Right cardiac atrium (tissue), 5 donors: ENCODE data around the gene CACNA1D. TPM values are rescaled to one million over a fixed set of nuclear protein-coding genes. Genes with fewer than 3 reads are reported as not detected.

Experiments used
- ATAC-seq, 2 donors: fragments of 200-7000 bp; cut with Tn5 transposase; one replicate each; pipeline versions ENCODE4 v1.8.0 to v1.9.1; 2020; ENCODE audit warnings: moderate library complexity in 2 of 2, mild to moderate bottlenecking in 1 of 2
- DNase-seq, 3 donors: peaks; one replicate each; pipeline ENCODE4 v3.0.0-alpha.2; 2020
- H3K27ac ChIP-seq: one replicate; pipeline ENCODE4 v1.5.1; 2013; ENCODE audit warnings: mild to moderate bottlenecking, low read length, control low read depth, moderate library complexity
- H3K27me3 ChIP-seq: one replicate; pipeline ENCODE4 v1.6.1; 2013; ENCODE audit not compliant: control insufficient read depth, insufficient read depth
- H3K4me1 ChIP-seq: one replicate; pipeline ENCODE4 v1.6.1; 2013; ENCODE audit warnings: low read length; ENCODE audit not compliant: control insufficient read depth, insufficient read depth
- H3K4me3 ChIP-seq: one replicate; pipeline ENCODE4 v1.5.1; 2013; ENCODE audit warnings: low read length, control low read depth
- H3K9me3 ChIP-seq: one replicate; pipeline ENCODE4 v1.6.1; 2013; ENCODE audit warnings: low read length; ENCODE audit not compliant: control insufficient read depth
- WGBS: extraction: QIAGEN DNeasy Blood & Tissue Kit; methylation state at CpG from one replicate; pipeline ENCODE4 v1.1.7; 2013; 5-methylcytosine and 5-hydroxymethylcytosine counted together
- intact Hi-C, 4 donors: fragments of 100-400 bp; cut with DNase I; formaldehyde crosslinking; loops; one replicate each; pipeline versions ENCODE4 v1.11.0 to v1.14.0; 2022 to 2023
- polyA plus RNA-seq: library from polyadenylated mRNA; stranded (reverse); fragments of 200-250 nt; gene quantifications from one replicate; pipeline ENCODE4 v1.2.3, GENCODE V29; 2013
- total RNA-seq, 4 donors: library from RNA; stranded (reverse); fragmentation: NEBNext Ultra II Directional; extraction: Animal tissue kit (Norgen Biotek cat#: 25700); gene quantifications; one replicate each; pipeline ENCODE4 v1.2.1, GENCODE V29; 2021
- donor health status: healthy with polysubstance abuse.
- donor health status: DM: no; HTN: yes; CAD: no.
- donor health status: DM: no; HTN: no; CAD: no.
- donor health status: DM: no; HTN: yes; CAD: no; lungs with severe emphysema.
- donor health status: DM: yes; HTN: yes; CAD: no.

CACNA1D gene
- total and polyA plus RNA-seq, 5 donors: 3.7 to 11.3 (median 10.4) TPM

GRCh38 chr3:53819163-53819868 is 324.9 kb downstream of the CACNA1D start:
- DNase-seq (no peak), ATAC-seq (no peak)
- H3K4me1 ChIP-seq: peaks cover 2% of the 10 kb centered on the region
- H3K4me3 ChIP-seq: no peak overlapping the region
- WGBS: 88% methylated on average over 14 of the region's 14 CpGs
- no peak overlapping the region for H3K27ac ChIP-seq
- H3K27me3 ChIP-seq: no peaks in the 10 kb centered on the region
- no peaks in the 10 kb centered on the region for H3K9me3 ChIP-seq
- intact Hi-C loops: no loop called here

GRCh38 chr3:53820084-53820483 is 325.7 kb downstream of the CACNA1D start:
- Histone ChIP-seq H3K27me3 (no peaks in the 10 kb centered on the region), H3K4me3 (no peak overlapping the region), H3K27ac (no peak overlapping the region), H3K9me3 (no peaks in the 10 kb centered on the region), H3K4me1 (peaks cover 2% of the 10 kb centered on the region)
- WGBS: 92% methylated on average over 5 of the region's 5 CpGs
- intact Hi-C loops: no loop called here
- ATAC-seq (no peak), DNase-seq (no peak)

GRCh38 chr3:53820756-53821580 is 326.6 kb downstream of the CACNA1D start:
- intact Hi-C loops: no loop called here
- DNase-seq: no peak
- no peaks in the 10 kb centered on the region for H3K27me3 ChIP-seq
- ATAC-seq: no peak
- no peak overlapping the region for H3K27ac ChIP-seq
- peaks cover 2% of the 10 kb centered on the region for H3K4me1 ChIP-seq
- WGBS: 74% methylated on average over 21 of the region's 21 CpGs
- no peak overlapping the region for H3K4me3 ChIP-seq
- no peaks in the 10 kb centered on the region for H3K9me3 ChIP-seq

- no peak for DNase-seq
- H3K4me3 ChIP-seq: no peak overlapping the region
- 61% methylated on average over 5 of the region's 5 CpGs for WGBS
- peaks cover 2% of the 10 kb centered on the region for H3K4me1 ChIP-seq
- no peaks in the 10 kb centered on the region for H3K9me3 ChIP-seq
- H3K27me3 ChIP-seq: no peaks in the 10 kb centered on the region
- peak; percentile 9 to 50 for ATAC-seq
- no peak overlapping the region for H3K27ac ChIP-seq
- intact Hi-C loops: no loop called here
These were observed 327.3 kb downstream of the CACNA1D start for GRCh38 chr3:53821631-53822121.

GRCh38 chr3:53822331-53822741 is 327.9 kb downstream of the CACNA1D start:
- H3K9me3 ChIP-seq: no peaks in the 10 kb centered on the region
- intact Hi-C loops: no loop called here
- peak in 1 of 2 donors; percentile 8 for ATAC-seq
- H3K27me3 ChIP-seq: no peaks in the 10 kb centered on the region
- H3K4me1 ChIP-seq: peaks cover 2% of the 10 kb centered on the region
- no peak overlapping the region for H3K4me3 ChIP-seq
- DNase-seq: no peak
- WGBS: 88% methylated on average over 14 of the region's 14 CpGs
- no peak overlapping the region for H3K27ac ChIP-seq

- Histone ChIP-seq H3K9me3 (no peaks in the 10 kb centered on the region), H3K4me1 (peaks cover 2% of the 10 kb centered on the region), H3K27me3 (no peaks in the 10 kb centered on the region), H3K4me3 (no peak overlapping the region), H3K27ac (no peak overlapping the region)
- DNase-seq (no peak), ATAC-seq (peak in 1 of 2 donors; percentile 17)
- 97% methylated on average over 67 of the region's 67 CpGs for WGBS
- intact Hi-C loops: no loop called here
These were observed 328.9 kb downstream of the CACNA1D start for GRCh38 chr3:53823026-53823955.

GRCh38 chr3:53823956-53824657 is 329.7 kb downstream of the CACNA1D start:
- ATAC-seq (no peak), DNase-seq (no peak)
- Histone ChIP-seq H3K4me1 (peaks cover 2% of the 10 kb centered on the region), H3K27ac (no peak overlapping the region), H3K27me3 (no peaks in the 10 kb centered on the region), H3K4me3 (no peak overlapping the region), H3K9me3 (no peaks in the 10 kb centered on the region)
- intact Hi-C loops: no loop called here
- 69% methylated on average over 10 of the region's 10 CpGs for WGBS

GRCh38 chr3:53824795-53825194 is 330.4 kb downstream of the CACNA1D start:
- Histone ChIP-seq H3K4me3 (no peak overlapping the region), H3K9me3 (no peaks in the 10 kb centered on the region), H3K27ac (no peak overlapping the region), H3K4me1 (peaks cover 2% of the 10 kb centered on the region), H3K27me3 (no peaks in the 10 kb centered on the region)
- DNase-seq (no peak), ATAC-seq (no peak)
- WGBS: 83% methylated on average over 4 of the region's 4 CpGs
- intact Hi-C loops: no loop called here

- ATAC-seq (no peak), DNase-seq (no peak)
- no peak overlapping the region for H3K4me3 ChIP-seq
- H3K27me3 ChIP-seq: no peaks in the 10 kb centered on the region
- peaks cover 2% of the 10 kb centered on the region for H3K4me1 ChIP-seq
- no peak overlapping the region for H3K27ac ChIP-seq
- WGBS: 46% methylated on average over 1 of the region's 1 CpG
- intact Hi-C loops: no loop called here
- H3K9me3 ChIP-seq: no peaks in the 10 kb centered on the region
These were observed 331.6 kb downstream of the CACNA1D start for GRCh38 chr3:53826048-53826447.

GRCh38 chr3:53828581-53828980 is 334.2 kb downstream of the CACNA1D start:
- intact Hi-C loops: no loop called here
- Histone ChIP-seq H3K9me3 (no peaks in the 10 kb centered on the region), H3K27me3 (no peaks in the 10 kb centered on the region), H3K4me1 (no peaks in the 10 kb centered on the region), H3K27ac (no peak overlapping the region), H3K4me3 (no peak overlapping the region)
- no peak for DNase-seq
- ATAC-seq: no peak
- 69% methylated on average over 1 of the region's 1 CpG for WGBS
